Stimulated activated CD8-positive, alpha-beta memory T cell treated with anti-CD3 and anti-CD28 coated beads, Interleukin-15, amount 100 ng/mL, for 48 hours (primary cell): Measurements from ENCODE around the gene SQOR.

Experiments used
- DNase-seq, 2 donors: peaks; one replicate each; pipeline ENCODE4 v3.0.0-alpha.2; 2020; ENCODE audit warnings: low read depth in 2 of 2

SQOR gene

DNA sequence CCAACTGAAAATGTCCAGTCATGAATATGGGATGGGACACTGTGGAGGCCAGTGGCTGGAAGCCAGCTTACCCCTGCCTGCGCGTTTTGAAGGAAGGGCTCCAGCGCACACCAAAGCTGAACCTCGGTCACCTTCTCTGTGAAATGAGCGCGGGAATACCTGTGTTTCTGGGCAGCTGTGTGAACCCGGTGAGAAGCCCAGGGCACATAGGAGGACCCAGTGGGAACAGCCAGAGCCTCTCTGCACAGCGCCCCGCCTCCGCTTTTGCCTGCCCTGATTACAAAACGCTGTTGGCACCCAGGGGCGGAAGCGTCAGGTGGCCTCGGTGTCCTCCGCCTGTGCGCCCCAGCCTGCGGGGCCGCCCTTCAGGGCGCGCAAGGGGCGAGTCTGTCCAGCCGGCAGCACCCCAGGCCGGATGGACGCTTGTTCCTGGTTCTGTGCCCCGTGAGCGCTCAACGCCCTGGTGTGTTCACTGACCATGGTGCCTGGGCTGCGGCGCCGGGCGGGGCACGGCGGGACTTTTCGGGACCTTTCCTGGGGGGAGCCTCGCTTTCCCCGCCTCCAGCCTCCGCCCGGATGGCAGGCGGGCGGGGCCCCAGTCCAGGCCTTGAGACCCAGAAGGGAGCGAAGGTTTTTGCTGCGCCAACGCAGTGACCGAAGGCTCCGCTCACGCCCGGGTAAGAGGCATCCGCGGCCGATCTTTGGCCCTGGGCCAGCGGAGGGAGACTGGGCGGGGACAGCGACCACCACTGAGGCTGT, at the start of gene SQOR:
TSS of gene SQOR (plus strand) at position 598 of the 759 bp plus-strand sequence. CDS start 23,895 bp downstream, outside the sequence.
- DNase-seq: peak; percentile 58 to 59

DNA sequence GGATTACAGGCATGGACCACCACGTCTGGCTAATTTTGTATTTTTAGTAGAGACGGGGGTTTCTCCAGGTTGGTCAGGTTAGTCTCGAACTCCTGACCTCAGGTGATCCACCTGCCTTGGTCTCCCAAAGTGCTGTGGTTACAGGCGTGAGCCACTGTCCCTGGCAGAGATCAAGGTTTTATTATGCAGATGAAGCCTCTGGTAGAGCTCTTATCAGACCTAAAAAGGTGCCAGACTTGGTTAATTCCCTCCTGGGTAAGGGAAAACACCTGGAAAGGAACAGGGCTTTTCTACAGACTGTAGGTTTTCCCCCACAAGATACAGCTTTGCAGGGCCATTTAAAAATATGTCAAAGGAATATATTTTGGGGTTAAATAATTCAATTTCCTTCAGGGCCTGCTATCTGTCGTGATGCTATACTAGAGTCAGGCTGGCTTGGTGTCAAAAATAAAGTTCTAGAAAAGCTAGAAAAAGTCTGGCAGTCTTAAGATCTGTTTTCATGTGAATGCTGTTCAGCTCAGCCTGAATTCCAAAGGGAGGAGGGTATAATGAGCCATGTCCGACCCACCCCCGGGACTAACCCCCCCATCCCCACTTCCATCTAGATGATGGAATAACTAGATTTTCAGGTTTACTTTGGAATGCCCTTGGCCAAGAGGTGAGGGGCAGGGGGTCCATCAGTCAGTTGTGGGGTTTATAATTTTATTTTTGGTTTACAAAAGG, 49.6 kb upstream of the SQOR start:
- DNase-seq: no peak

DNA sequence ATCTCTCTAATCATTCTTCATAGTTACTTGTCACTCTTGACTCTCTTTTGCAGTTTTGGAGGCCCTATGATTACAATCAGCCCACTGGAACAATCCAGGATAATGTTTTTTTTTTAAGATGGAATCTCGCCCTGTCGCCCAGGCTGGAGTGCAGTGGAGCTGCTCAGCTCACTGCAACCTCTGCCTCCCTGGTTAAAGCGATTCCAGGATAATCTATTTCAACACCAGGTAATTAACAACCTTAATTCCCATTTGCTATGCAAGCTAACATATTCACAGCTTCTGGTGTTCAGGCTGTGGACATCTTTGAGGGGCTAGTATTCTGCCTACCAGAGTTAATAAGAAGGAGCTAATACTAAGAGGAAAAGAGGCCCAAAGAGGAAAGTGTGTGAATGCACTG, 48.7 kb upstream of the SQOR start:
- no peak for DNase-seq

DNA sequence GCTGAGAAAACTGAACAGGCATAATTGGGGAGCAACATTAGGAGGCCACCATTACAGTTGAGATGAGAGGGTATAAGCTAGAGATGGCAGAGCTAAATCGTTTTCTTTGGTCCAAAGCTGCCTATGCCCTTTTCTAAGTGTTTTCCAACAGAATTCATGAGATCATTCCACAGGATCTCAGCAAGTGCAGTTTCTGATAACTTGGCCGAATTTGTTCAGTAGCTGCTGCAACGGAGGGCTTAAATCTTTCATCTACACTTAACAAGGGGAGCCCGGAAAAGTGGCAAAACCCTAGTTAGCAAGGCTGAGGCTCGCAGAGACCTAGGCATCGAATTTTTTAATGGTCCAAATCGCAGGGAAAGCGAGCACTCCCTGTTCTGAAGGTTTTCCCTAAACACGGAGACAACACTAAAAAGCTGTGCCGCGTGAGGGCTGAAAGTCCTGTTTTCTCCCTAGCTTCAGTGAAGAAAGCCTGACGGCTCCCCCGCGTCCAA, 48.2 kb upstream of the SQOR start:
- no peak for DNase-seq

DNA sequence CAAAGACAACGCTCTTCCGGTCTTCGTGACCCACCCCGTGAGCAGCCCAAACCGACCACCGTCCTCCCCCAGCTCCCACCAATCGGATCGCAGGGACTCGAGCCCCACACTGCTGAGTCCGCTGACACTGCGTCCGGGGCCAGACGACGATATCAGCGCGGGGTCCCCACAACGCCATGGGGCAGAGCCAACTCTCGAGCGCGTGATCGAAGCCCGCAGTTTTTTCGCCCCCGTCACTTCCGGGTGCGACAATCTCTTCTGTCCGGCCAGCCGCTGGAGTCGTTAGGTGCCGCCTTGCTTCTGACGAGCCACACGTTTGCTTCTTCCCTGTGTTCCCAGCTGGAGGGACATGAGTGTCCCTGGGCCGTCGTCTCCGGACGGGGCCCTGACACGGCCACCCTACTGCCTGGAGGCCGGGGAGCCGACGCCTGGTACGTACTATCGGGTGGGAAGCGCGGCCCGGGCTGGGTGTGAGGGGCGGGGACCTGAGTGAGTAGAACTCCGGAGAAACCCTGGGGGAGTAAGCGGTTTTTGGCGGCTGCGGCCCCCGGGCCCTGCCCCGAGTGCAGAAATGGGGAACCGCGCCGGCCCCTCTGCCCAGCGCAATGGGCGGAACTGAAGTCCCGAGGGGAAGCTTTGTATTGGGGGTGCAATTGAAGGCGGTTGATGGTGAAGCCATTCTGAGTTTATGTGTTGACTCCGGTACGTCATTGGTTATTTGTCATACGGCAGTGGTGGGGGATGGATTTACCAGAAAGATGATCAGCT, 47.5 kb upstream of the SQOR start, which contains the start of gene BLOC1S6:
TSS of gene BLOC1S6 (plus strand) at position 285 of the 768 bp plus-strand sequence. CDS start at position 350, 65 bp downstream.
- peak; percentile 82 to 84 for DNase-seq

DNA sequence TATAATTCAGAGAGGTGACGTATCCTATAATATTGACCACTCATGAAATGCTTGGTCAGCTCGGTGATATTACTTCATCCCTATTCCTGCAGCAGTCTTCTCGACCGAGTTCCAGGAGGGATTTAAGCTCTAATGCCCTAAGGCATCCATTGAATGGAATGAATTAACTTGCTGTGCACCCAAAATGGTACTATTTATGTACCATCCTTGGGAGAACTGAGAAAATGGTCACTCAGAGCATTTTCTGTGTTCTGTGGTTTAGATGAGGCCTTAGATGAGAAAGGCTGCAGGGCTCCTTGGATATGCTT, 47.0 kb upstream of the SQOR start:
- no peak for DNase-seq

DNA sequence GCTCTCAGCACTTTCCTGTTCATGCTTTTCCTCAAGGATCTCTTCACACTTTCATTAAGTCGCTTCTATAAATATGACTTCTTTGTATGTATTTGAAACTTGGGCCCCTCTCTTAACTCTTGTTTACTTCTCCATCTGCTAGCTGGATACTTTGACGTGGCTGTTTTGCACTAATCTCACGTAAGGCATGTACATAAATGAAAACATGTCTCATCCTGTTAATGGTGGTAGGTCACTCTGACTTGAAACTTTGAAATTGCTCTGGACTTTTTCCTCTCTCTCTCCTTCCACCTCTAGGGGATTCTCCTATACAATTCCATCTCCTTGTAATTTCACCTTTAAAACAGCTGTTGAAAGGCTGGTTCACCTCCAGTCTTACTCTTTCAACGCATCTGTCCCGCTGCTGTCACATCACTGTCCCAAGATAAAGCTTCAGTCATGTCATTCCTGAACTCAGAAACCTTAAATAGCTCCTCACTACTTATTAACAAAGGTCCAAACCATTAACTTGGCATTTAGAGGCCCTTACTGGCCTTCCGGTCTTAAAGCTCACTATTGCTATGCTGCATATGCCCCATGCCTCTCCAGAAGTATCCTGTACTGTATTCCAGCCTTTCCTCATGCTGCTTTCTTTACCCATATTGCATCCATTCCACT, 46.5 kb upstream of the SQOR start:
- no peak for DNase-seq

DNA sequence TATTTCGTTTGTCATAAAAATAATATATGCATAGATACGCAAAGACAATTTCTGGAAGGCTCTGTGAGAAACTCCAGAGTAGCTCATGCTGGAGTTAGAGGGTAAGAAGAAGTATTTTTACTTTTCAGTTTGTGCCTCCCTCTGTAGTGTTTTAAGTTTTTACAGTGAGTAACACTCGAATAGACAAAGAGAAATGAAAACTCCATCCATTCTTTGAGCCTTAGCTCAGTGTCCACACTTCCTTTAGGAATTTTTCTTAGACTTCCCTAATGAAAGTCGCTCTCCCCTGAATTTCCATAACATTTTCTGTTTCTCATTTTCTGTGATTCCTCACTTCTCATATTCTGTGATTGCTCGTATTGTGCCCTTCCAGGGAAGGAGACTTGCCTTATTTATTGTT, 45.6 kb upstream of the SQOR start:
- no peak for DNase-seq

DNA sequence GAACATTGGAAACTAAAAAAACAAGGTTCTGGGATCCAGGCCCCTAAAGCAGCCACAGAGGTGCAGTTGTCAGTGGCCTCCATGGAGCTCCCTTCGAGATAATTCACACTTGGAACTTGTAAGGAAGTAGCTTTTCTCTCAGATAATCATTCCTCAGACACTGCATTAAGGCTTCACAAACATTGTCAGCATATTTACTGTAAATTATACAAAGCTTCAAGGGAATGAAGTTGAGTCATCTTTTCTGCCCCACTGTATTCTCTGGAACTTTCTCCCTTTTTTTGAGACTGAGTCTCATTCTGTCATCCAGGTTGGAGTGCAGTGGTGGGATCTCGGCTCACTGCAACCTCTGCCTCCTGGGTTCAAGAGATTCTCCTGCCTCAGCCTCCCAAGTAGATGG, 40.5 kb upstream of the SQOR start:
- DNase-seq: no peak

DNA sequence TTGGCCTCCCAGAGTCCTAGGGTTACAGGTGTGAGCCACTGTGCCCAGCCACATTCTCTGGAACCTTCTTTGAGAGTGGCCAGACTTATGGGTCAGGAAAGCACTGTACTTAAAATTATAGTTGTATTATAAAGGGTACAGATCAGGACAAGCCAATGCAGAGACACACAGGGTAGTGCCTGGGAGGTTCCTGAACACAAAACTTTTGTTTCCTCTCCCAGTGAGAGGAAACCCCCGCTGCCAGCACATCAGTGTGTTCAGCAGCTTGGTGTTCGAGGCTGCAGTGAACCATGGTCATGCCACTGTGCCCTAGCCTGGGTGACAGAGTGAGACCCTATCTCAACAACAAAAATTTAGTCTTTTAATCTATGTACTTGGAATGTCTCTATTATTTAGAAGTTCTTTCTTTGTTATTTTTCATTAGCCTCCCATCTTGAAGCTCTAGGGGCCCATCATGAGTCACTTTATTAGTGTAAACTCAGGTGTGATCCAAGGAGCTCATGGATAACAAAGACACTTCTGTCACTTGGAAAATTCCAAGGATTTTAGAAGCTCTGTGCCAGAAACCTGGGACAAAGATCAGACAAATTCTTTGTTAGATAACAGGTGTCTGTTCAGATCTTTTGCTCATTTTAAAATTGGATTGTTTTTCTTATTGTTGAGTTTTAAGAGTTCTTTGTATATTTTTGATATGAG, 39.8 kb upstream of the SQOR start:
- DNase-seq: no peak

DNA sequence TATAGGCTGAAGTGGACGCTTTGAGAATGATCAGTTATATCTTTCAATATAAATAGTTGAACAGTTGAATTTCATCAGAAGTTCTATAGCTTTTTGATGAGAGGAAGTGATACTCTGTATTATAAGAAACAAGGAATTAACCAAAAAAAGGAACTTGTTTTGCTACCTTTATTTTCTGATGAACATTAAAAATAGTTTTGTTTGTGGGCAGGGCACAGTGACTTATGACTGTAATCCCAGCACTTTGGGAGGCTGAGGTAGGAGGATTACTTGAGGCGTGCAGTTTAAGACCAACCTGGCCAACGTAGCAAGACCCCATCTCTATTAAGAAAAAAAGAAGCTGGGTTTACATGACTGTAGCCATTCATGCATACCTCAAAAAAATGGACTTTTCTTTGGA, 30.9 kb upstream of the SQOR start:
- no peak for DNase-seq

DNA sequence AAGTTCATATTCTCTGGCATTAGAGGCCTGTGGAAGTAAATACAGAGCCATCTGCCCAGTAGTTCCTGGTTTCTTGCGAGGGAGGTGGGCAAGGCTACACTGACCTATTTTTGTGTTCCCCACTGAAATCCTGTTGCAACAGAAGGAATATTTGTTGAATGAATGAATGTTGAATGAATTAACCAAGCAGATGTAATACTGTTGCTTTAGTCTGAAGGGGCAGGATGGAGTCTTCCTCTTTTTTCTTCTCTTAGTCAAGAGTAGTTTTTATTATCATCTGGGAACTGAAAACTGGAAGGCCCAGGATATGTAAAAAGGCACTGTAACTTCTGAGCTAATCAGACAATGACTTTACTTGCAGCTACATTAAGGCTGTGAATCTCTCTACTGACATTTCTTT, 30.5 kb upstream of the SQOR start:
- no peak for DNase-seq

DNA sequence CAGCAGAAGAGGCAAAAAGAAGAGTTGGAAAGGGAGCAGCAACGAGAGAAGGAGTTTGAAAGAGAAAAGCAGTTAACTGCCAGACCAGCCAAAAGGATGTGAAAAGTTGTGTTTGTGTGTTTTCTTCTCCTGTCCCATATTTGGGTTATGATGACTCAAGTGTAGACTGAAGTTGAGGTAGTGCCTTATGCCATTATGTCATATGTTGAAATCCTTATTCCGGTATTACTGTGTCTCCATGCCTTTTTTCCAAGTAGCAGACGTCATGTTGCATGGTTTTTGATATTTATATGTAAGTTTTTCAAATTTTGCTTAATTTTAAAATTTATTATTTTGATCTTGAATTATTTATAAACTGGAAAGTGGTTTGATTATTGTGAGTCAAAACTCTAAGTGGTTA, 28.4 kb upstream of the SQOR start:
- no peak for DNase-seq

DNA sequence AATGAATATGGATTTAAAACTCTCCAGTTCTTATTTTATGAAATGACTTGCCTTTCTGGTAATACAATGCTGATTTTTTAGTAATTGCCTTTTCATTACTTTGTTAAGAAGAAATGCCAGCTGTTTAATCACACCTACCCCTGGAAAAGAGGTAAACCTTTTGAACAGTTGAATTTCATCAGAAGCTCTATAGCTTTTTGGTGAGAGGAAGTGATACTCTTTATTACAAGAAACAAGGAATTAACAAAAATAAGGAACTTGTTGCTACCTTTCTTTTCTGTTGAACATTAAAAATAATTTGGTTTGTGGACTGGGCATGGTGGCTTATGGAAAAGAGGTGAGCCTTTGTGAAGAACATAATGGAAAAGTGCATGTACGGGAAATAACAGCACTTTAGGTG, 28.0 kb upstream of the SQOR start:
- no peak for DNase-seq

DNA sequence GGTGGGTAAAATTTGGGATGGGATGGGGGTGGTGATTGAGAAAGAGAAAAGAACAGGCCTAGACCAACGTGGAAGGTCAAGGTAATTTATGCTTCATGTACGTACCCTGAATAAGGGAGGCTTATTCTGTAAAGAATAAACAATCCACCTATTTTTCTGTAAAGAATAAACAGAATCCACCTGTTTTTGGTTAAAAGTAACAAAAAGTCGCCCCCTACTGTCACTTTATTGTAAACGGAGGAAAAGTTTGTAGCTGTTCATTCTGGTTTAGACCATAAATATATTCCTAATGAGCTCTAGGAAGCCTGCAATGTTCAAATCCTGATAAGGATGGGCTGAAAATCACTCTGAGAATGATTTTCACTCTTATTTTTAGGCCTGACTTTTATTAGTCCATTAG, 23.5 kb upstream of the SQOR start:
- DNase-seq: no peak

DNA sequence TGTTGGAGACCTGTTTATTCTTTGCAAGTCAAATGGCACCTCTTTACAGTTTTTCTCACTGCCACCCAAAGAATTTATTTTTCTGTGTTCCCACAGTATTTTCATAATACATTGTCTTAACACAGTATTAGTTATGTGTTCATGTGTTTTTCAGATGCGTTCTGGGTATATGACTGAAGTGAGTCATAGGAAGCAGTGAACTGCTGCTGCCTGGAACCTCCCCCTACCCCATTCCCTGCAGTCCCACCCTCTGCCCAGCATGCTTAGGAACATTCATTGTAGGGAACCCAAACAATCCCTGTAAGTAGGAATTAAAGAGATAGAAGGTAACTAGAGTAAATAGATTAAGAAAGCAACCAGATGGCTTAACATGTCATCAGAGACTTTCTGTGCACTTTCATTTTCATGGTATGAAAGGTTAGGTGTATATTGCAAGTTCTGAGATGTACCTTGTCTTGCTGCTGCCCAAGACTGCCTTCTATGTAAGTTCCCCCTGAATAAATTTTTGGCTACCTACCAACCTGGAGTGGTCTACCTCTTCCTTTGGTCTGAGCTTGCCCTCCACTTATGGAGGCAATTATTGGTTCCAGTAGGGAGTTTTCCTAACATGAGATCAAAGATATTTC, 21.9 kb upstream of the SQOR start:
- DNase-seq: no peak

DNA sequence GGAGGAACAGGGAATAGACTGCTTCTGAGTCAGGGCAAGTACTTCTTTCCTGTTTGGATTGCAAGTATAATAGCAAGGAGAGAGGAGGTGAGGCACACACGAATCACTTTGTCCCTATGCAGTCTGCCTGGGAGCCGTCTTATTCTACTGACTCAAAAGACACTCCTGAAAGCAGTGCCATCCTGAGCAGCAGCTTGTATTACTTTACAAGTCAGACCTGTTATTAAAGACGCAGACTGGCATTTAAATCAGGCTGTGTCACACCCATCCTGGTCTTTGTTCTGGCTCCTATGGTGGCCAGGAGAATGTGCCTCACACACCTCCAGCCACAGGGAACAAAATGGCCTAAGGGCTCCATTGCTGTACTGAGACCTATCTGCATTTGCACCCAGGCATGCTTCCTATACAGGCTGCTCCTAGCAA, 17.9 kb upstream of the SQOR start:
- DNase-seq: no peak

DNA sequence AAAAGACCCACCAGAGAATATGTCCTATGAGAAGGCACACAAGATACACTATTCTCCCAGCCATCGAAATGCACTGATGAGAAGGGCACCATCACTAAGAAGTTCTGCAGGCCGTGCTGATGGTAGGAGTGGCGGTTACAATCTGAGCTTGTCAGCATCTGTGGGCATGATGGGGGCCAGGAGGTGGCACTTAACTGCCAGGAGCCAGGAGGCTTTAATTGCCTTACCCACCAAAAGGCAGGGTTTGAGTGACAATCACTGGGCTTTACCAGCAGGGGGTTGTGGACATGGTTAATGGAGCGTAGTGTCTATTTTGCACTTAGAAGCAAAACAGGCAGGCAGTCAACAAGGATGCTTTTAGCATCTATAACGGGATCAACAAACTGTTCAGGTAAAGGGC, 16.0 kb upstream of the SQOR start:
- no peak for DNase-seq

DNA sequence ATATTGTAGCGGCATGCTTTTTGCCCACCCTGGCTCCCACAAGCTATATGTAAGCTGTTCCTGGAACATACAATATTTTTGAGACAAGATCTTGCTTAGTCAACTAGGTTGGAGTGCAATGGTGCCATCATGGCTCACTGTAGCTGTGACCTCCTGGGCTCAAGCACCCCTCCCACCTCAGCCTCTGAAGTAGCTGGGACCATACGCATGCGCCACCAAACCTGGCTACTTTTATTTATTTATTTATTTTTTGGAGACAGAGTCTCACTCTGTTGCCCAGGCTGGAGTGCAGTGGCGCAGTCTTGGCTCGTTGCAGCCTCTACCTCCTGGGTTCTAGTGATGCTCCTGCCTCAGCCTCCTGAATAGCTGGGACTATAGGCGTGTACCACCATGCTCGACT, 6.7 kb upstream of the SQOR start:
- DNase-seq: no peak

DNA sequence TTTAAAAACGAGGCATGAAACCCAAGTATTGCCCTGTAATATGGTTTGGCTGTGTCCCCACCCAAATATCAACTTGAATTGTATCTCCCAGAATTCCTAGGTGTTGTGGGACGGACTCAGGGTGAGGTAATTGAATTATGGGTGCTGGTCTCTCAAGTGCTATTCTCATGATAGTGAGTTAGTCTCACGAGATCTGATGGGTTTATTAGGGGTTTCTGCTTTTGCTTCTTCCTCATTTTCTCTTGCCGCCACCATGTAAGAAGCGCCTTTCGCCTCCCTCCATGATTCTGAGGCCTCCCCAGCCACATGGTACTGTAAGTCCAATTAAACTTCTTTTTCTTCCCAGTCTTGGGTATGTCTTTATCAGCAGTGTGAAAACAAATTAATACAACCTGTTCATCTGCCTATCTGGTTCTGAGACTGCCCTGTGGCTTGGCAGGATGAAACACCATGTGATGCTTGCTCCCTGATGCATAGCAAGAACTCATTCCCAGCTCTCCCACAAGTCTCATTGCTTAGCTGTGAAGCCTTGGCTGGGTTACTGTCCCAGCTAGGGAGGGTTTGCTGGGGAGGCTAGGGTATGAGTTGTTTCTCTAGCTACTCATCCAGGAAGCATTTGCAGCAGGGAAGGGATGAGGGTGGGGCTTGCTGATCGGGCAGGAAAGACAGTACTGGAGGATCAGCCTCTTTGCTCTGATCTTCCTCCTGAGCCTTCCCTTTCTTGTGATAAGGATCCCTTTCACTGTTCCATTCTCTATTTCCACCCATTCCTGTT, 3.7 kb upstream of the SQOR start:
- no peak for DNase-seq
